Measurements from ENCODE around the gene CHST8.
"Not testable (repeated sequence)": the region's sequence is repeated elsewhere in the genome, so short reads cannot be mapped to it uniquely, and the experiment has no call there.

The CHST8 gene

DNA sequence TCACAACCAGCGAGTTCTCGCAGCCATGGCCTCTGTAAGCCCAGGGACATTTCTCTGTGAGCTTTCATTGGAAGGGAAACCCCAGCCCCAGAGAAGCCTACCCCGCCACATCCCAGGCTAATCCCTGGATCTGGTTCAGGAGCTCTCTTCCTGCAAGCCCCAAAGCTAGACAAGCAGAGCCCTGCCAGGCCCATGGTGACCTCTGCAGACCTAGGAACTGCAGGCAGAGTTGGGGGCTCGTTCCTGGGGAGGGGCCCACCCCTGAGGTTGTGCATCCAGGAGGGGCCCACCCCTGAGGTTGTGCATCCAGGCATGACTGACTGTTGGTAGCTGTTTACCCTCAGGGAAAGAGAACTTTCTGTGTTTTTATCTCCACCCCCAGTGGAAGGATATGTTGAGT, 196.7 kb downstream of the CHST8 start:
- no peak for DNase-seq

DNA sequence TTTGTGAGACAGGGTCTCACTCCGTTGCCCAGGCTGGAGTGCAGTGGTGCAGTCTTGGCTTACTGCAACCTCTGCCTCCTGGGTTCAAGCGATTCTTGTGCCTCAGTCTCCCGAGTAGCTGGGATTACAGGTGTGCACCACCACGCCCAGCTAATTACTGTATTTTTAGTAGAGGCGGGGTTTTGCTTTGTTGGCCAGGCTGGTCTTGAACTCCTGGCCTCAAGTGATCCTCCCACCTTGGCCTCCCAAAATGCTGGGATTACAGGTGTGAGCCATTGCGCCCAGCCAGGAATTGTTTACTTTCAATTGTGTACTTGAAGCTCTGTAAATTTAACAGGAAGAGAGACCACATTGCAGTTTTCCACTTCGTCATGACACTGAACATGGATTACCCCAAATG, 197.3 kb downstream of the CHST8 start:
- DNase-seq: not testable (repeated sequence)

DNA sequence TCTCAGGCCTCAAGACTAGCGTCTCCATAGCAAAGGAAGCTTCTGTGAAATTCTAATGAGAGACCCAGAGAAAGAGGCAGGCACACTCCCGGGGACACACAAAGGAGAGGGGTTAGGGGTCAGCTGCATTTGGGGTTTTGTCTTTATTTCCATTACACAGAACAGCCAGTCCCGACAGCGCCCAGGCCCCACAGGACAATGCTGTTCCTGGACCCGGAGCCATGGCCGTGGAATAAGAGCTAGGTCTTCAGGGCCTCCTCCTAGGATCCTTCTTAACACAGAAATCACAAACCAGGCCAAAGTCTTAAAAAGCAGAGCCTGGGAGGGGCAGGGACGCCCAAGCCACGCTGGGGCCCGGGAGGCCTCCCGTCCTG, 197.7 kb downstream of the CHST8 start:
- no peak for DNase-seq

DNA sequence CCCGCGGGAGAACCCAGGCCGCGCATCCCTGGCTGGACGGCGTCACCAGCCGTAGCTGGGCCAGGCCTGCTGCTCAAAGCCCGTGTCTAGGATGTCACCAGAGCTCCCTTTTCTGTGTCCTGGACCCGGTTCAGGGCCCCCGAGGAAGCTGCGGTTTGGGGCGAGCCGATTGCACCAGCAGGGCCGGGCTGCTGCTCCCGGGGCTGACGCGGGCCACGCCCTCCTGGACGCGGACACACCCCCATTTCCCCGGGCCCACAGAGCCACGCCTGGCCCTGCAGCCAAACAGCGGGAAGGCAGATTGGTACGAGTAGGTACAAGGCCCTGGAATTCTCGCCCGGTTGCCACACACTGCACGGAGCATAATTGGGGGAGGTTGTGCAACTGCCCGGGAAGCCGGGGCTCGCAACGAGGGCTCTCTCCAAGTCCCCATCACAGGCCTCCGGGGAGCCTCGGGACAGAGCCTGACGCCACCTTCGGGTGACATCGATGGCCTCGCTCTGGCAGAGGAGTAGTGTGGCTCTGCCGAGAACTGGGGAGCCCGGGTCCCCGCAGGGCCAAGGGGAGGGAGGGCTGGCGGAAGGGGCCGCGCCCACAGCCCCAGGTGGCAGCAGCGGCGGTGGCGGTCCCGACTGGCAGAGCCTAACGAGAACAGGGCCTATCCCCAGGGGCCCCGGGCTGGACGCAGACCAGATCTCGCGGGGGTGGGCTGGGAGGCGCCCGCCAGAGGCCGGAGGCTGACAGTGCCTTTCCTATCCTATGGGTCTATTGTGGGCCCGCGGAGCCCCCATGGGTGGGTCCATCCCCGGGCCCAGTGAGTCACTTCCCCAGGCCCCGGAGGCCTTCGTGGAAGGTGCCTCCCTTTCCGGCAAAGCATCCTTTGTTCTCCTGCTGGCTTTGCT, 198.4 kb downstream of the CHST8 start:
- DNase-seq: no peak

DNA sequence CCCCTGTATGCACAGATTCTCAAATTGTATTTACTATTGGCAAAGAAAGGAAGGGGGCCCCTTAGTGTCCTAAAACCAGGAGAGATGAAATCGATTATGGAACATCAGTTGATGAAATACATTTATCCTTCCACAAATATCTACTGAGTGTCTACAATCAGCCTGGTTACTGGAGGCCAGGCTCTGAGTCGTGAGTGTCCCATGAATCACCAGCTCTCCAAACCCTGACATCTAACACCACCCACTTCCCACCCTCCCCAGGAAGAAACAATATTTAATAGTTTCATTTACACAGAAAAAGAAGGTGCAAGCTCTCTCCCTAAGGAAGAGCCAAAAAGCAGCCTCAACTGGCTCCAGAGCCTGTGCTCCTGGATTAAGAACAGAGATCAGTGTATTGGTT, 200.1 kb downstream of the CHST8 start:
- DNase-seq: no peak

Data from NCI-H446 treated with DMSO at 0.1 percent for 48 hours (cell line).